Uterus (tissue), 4 donors: ENCODE data around the gene DUSP1. TPM values are rescaled to one million over a fixed set of nuclear protein-coding genes. Genes with fewer than 3 reads are reported as not detected.
"Not testable (repeated sequence)": the region's sequence is repeated elsewhere in the genome, so short reads cannot be mapped to it uniquely, and the experiment has no call there.

Experiments
- DNase-seq, 2 donors: peaks; one replicate each; pipeline ENCODE4 v3.0.0-alpha.2; 2019 to 2020
- H3K27ac ChIP-seq, 2 donors: fragments of 200-600 bp; sonication (generic); 1 replicate in 1 of 2; 2 replicates in 1 of 2; pipeline ENCODE4 v1.5.1; 2016 to 2018
- H3K27me3 ChIP-seq, 2 donors: fragments of 200-600 bp; sonication (generic); one replicate each; pipeline ENCODE4 v1.5.1; 2018 to 2019; ENCODE audit warnings: control low read depth in 1 of 2
- H3K36me3 ChIP-seq, 2 donors: fragments of 200-600 bp; sonication (generic); one replicate each; pipeline ENCODE4 v1.5.1; 2019; ENCODE audit warnings: control low read depth in 1 of 2
- H3K4me1 ChIP-seq, 2 donors: fragments of 200-600 bp; sonication (generic); one replicate each; pipeline ENCODE4 v1.5.1; 2018 to 2019; ENCODE audit warnings: control low read depth in 1 of 2
- H3K4me3 ChIP-seq, 2 donors: fragments of 200-600 bp; sonication (generic); 1 replicate in 1 of 2; 2 replicates in 1 of 2; pipeline ENCODE4 v1.5.1; 2018 to 2019; ENCODE audit warnings: mild to moderate bottlenecking in 1 of 2
- H3K9me3 ChIP-seq, 2 donors: fragments of 200-600 bp; sonication (generic); one replicate each; pipeline ENCODE4 v1.5.1; 2019; ENCODE audit warnings: control low read depth in 1 of 2
- POLR2A ChIP-seq, 2 donors: fragments of 450-650 bp; IDR thresholded peaks; one replicate each; pipeline ENCODE4 v1.6.1; 2016; ENCODE audit warnings: antibody characterized with exemption in 2 of 2, mild to moderate bottlenecking in 1 of 2, moderate library complexity in 1 of 2
- intact Hi-C: fragments of 100-400 bp; cut with DNase I; formaldehyde crosslinking; loops from one replicate; pipeline ENCODE4 v1.15.1; 2023; ENCODE audit warnings: low total_unique reads
- total RNA-seq, 4 donors: library from RNA; depleted of rRNA in 3 of 4; stranded (reverse); fragments of >200 nt in 3 of 4; gene quantifications; one replicate each; pipeline versions ENCODE4 v1.1.0 to v1.2.4, GENCODE V29; 2014 to 2023
- TF ChIP-seq, protein P1 (sequence below), 4 experiments: fragments of 200-600 bp in 2 of 4; fragments of 450-650 bp in 2 of 4; sonication (generic) in 2 of 4; IDR thresholded peaks; one replicate each; pipeline ENCODE4 v1.5.1; 2016 to 2019; ENCODE audit warnings: antibody characterized with exemption in 4 of 4, mild to moderate bottlenecking in 2 of 4, moderate library complexity in 1 of 4
- donor health status: DM: yes; HTN: yes; CAD: no.

Gene DUSP1
- total RNA-seq, 4 donors from 2014 or later: 189 to 2,046 (median 515) TPM

GRCh38 chr5:172790496-172790889 lies 19.5 kb upstream of the DUSP1 start:
- H3K4me3 ChIP-seq: no peak overlapping the region
- H3K4me1 ChIP-seq: peaks cover 17 to 22% of the 10 kb centered on the region in 2 donors
- H3K9me3 ChIP-seq: no peaks in the 10 kb centered on the region
- DNase-seq: no peak
- intact Hi-C loops: no loop called here
- no peak for TF ChIP-seq POLR2A (IDR thresholded peaks at IDR 0.05)
- TF ChIP-seq, protein P1, sequence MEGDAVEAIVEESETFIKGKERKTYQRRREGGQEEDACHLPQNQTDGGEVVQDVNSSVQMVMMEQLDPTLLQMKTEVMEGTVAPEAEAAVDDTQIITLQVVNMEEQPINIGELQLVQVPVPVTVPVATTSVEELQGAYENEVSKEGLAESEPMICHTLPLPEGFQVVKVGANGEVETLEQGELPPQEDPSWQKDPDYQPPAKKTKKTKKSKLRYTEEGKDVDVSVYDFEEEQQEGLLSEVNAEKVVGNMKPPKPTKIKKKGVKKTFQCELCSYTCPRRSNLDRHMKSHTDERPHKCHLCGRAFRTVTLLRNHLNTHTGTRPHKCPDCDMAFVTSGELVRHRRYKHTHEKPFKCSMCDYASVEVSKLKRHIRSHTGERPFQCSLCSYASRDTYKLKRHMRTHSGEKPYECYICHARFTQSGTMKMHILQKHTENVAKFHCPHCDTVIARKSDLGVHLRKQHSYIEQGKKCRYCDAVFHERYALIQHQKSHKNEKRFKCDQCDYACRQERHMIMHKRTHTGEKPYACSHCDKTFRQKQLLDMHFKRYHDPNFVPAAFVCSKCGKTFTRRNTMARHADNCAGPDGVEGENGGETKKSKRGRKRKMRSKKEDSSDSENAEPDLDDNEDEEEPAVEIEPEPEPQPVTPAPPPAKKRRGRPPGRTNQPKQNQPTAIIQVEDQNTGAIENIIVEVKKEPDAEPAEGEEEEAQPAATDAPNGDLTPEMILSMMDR (IDR thresholded peaks at IDR 0.05): no peak
- H3K27ac ChIP-seq: peak overlapping the region; percentile 72 to 97
- H3K27me3 ChIP-seq: no peaks in the 10 kb centered on the region
- no peaks in the 10 kb centered on the region for H3K36me3 ChIP-seq

GRCh38 chr5:172789687-172790495 lies 18.9 kb upstream of the DUSP1 start:
- Histone ChIP-seq H3K9me3 (no peaks in the 10 kb centered on the region), H3K4me3 (no peak overlapping the region), H3K27me3 (no peaks in the 10 kb centered on the region), H3K36me3 (no peaks in the 10 kb centered on the region), H3K4me1 (peaks cover 17 to 22% of the 10 kb centered on the region in 2 donors), H3K27ac (peak overlapping the region; percentile 72 to 97)
- intact Hi-C loops: no loop called here
- TF ChIP-seq POLR2A (IDR thresholded peaks at IDR 0.05): no peak
- TF ChIP-seq, protein P1 (IDR thresholded peaks at IDR 0.05): no peak
- peak in 1 of 2 donors; percentile 56 for DNase-seq

DNA sequence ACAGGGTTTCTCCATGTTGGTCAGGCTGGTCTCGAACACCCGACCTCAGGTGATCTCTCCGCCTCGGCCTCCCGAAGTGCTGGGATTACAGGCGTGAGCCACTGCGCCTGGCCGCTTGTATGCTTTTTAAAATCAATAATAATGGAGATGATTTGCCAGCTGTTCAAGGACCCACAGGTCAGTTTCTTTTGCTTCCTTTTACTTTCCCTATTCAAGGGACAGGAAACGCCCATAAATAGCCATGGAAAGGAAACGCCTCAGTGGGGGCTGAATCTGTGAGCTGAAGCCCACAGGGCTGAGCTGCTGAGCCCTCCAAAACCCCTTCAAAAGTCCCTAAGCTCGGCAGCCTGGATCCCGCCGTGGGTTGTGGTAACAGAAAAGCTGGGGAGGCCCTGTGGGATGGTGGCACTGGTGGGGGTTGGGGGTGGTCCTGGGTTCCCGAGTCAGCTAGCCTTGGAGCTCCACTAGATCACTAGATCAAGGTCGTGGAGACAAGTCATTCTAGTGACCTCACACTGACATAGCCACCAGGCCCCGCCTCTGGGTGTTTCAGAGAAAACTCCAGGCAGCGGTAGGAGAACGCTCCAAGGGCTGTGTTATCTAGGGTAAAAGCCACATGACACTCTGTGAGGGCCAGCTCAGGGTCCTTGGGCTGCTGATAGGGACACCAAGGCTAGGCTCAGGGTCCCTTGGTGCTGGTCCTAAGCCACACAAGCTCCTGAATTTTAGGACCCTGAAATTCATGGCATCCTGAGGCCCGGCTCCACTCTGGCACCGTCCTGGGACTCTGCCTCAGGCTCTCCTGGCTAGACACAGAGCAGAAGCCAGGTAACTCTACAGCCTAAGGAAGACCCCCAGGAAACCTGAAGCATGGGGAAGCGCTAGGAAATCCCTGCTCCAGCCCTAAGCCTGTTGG lies 18.0 kb upstream of the DUSP1 start:
- TF ChIP-seq, protein P1 (IDR thresholded peaks at IDR 0.05): no peak
- peak in 1 of 2 donors; percentile 34 for TF ChIP-seq POLR2A (IDR thresholded peaks at IDR 0.05)
- no peaks in the 10 kb centered on the region for H3K9me3 ChIP-seq
- H3K4me3 ChIP-seq: no peak overlapping the region
- peak in 1 of 2 donors; percentile 71 for DNase-seq
- no peaks in the 10 kb centered on the region for H3K27me3 ChIP-seq
- H3K27ac ChIP-seq: peak overlapping the region; percentile 72 to 97
- intact Hi-C loops: no loop called here
- no peaks in the 10 kb centered on the region for H3K36me3 ChIP-seq
- peaks cover 11 to 17% of the 10 kb centered on the region in 2 donors for H3K4me1 ChIP-seq

DNA sequence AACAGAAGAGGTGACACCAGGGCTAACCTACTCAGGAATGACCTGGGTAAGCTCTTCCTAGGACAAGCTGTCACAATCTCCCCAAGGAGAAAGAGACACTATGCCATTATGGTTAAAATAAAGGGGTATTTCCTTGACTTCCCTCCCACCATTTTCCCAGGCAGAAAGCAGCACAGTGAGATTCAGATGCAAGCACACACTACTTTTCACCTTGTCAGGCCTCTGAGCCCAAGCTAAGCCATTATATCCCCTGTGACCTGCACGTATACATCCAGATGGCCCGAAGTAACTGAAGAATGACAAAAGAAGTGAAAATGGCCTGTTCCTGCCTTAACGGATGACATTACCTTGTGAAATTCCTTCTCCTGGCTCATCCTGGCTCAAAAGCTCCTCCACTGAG lies 16.5 kb upstream of the DUSP1 start:
- H3K9me3 ChIP-seq, intact Hi-C loops, H3K27ac ChIP-seq: not testable (repeated sequence)

GRCh38 chr5:172786736-172787462 lies 15.9 kb upstream of the DUSP1 start:
- Histone ChIP-seq H3K4me1 (peaks cover 6 to 12% of the 10 kb centered on the region in 2 donors), H3K27me3 (no peaks in the 10 kb centered on the region), H3K36me3 (no peaks in the 10 kb centered on the region), H3K4me3 (no peak overlapping the region), H3K27ac (no peak overlapping the region), H3K9me3 (no peaks in the 10 kb centered on the region)
- DNase-seq: peak in 1 of 2 donors; percentile 15
- TF ChIP-seq, protein P1 (IDR thresholded peaks at IDR 0.05): no peak
- TF ChIP-seq POLR2A (IDR thresholded peaks at IDR 0.05): no peak
- intact Hi-C loops: no loop called here

More for the DNA sequence above, 16.5 kb upstream of the DUSP1 start:
- not testable (repeated sequence) for H3K36me3 ChIP-seq, H3K27me3 ChIP-seq, H3K4me3 ChIP-seq, DNase-seq
- peaks cover 6 to 12% of the 10 kb centered on the region in 2 donors for H3K4me1 ChIP-seq
